HG03521 (cell line): ENCODE data around the gene PSMB8.
"Not testable (repeated sequence)": the region's sequence is repeated elsewhere in the genome, so short reads cannot be mapped to it uniquely, and the experiment has no call there.

ENCODE experiments used
- ATAC-seq: cut with Tn5 transposase; IDR thresholded peaks from one replicate; pipeline ENCODE4 v1.9.1; 2021; ENCODE audit warnings: mild to moderate bottlenecking, moderate library complexity; ENCODE audit not compliant: unreplicated experiment

The PSMB8 gene

GRCh38 chr6:32838114-32838958, 5.5 kb downstream of the PSMB8 start, which contains the start of gene TAP2:
Gene TAP2, minus strand, starts transcription at chr6:32838739. Its CDS starts 506 bp downstream, at chr6:32838233.
- peak; percentile 83 for ATAC-seq

GRCh38 chr6:32837651-32838113, 6.2 kb downstream of the PSMB8 start:
- ATAC-seq, result no peak

GRCh38 chr6:32836873-32837272, 7.0 kb downstream of the PSMB8 start:
- no peak for ATAC-seq

DNA sequence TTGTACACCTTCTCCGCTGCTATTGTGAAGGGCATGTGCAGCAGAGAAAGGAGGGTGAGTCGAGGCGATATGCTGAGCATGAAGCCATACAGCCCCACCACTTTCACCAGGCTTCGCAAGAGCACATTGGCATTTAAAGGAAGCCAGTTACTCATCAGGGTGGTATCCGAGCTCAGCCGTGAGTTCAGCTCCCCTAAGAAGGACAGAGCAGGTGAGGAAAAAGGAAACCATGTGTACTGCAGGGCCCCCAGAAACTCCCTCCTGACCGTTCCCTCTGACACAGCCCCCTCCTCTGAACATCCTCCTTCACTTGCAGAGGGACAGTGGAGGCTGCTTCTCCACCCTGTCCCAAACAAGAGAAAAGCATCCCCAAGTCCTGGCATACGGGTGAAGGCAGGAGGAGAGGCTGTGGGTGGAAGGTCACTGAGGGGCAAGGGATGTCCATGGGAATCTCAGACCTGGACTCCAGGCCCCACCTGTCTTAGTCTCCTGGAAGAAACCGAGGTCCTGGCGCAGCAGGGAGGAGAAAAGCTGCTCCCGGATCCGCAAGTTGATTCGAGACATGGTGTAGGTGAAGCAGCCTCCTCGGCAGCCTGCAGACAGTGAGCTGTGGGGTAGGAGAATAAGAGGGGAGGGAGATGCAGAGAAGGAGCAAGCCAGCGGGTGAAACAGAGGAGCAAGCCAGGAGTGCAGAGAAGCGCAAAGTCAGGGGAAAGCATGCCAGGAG, 8.5 kb downstream of the PSMB8 start:
- no peak for ATAC-seq

- no peak for ATAC-seq
Measured at GRCh38 chr6:32833664-32834063, 10.2 kb downstream of the PSMB8 start.

GRCh38 chr6:32832535-32832934, 11.3 kb downstream of the PSMB8 start:
- ATAC-seq, result no peak

GRCh38 chr6:32830936-32831335, 12.9 kb downstream of the PSMB8 start:
- ATAC-seq, result no peak

DNA sequence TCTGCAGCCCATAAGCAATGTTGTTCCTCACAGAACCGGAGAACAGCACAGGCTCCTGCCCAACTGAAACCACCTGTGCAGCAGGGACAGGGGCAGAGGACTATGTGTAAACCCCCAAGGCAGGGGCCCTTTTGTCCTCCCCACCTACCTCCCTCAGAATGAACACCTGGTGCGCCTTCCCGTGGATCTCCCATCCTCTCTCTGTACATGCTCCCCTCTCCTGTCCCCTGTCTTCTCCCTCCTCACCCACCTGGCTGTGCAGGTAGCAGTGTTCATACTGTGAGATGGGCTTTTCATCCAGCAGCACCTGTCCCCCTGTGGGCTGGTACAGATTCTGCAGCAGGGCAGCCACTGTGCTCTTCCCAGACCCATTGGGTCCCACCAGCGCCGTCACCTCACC, 13.8 kb downstream of the PSMB8 start:
- no peak for ATAC-seq

DNA sequence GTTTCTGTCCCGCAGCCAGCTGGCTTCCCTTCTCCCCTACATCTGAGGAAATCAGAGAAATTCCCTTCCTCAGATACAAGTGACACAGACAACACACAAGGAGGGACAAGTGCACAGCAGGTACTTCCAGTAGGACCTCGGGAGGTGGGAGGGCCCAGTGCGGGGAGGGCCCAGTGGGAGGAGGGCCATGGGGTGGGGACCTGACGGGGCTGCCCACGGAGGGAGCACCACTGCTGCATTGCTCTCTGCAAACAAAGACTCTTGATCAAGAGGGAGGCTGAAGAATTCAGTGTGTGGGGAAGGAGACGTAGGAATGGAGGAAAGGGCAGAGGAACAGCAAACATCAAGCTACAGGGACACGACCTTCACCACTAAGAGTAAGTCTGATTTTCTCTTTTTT, 14.4 kb downstream of the PSMB8 start:
- ATAC-seq, result no peak

DNA sequence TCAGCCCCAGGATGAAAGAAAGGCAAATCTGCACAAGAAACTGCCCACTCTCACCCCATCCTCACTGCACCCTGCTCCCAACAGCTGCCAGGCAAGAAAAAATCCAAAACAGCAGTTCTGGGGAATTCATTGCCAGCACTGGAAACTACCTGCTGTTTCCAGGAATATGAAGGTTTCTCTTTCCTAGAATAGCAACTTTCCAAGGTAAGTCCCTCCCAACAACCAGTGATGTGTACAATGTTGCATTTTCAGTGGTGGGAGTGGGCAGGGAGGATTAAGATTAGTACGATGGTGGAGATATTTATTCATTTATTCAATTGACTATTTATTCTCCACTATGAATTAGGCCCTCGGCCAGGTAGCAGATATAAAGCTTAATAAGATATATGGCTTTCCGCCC, 16.8 kb downstream of the PSMB8 start:
- ATAC-seq, result no peak

- no peak for ATAC-seq
Measured at GRCh38 chr6:32825966-32826365, 17.9 kb downstream of the PSMB8 start.

DNA sequence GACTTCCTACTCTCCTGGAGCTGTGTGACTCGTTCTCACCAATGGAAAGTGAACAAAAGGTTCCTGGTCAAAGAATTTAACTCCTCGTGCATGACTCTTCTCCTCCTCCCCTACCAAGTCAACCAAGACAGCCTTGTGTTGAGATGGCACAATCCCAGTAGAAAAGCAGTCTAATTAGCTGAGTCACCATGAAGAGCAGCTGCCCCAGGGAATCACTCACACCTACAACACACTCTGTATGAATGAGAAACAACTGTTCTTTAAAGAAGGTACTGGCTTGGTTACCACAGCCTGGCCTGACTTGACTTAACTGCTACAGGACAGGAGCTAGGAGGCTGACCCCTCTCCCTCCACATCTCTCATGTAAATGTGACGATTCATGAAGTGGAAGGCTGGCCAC, 24.1 kb downstream of the PSMB8 start:
- no peak for ATAC-seq

GRCh38 chr6:32818867-32819266, 25.0 kb downstream of the PSMB8 start:
- ATAC-seq, result no peak

DNA sequence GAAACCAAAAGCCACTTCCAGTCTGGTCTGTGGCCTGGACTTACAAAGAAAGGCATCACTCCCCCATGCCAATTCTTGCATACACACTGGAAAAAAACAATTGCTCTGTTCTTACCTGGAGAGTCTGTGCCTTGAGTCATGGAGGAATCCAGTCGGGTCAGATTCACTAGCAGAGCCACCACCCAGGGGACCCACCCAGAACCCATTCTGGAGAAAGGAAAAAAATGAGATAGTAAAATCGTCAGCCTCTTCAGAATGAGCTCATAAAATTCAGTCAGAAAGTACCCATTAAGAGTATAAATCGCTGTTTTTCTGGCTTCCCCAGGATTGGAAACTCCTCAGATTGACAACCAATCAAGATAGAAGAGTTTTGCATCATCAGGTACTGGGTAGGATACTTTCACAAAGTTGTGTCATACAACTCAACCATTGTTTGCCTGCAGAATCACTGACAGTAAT, 27.1 kb downstream of the PSMB8 start, which contains the start of gene HLA-DOB:
HLA-DOB (minus strand) TSS at position 257 of the 459 bp plus-strand sequence; CDS start at position 206, 51 bp downstream.
- ATAC-seq, result no peak

- peak; percentile 54 for ATAC-seq
Measured at GRCh38 chr6:32815996-32816395, 27.9 kb downstream of the PSMB8 start.

DNA sequence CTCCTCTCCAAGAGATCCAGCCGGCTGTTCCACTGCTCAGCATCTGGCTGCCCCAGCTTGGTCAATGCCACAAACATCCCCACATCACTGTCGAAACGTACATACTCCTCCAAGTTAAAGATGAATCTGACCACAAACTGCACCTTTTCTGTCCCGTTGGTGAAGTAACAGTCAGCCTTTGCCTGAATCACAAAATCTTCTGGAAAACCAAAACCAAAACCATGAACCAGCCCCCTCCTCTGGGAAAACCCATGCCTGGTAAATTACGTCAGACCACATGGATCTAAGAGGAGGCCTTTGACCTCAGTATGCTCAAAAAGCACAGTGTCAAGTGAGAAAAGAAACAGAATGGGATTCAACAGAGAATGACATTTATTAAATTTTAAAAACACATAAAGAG, 28.7 kb downstream of the PSMB8 start:
- no peak for ATAC-seq

DNA sequence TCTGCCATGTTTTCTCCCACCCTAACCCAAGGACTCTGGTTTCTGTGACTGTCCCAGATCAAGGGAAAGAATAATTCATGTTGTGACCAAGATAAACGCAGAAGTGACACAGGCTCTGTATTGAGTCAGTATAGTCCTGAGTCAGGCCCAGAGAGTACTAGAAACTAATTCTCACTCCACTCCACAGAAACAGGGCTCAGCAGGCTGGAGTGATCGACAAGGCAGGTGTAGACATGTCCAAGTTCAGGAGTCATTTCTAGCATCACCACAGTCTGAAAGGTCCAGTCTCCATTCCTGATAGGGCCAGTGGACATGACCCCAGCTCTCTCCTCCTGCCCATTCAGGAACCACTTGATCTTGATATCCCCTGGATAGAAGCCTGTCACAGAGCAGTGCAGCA, 29.7 kb downstream of the PSMB8 start:
- no peak for ATAC-seq

DNA sequence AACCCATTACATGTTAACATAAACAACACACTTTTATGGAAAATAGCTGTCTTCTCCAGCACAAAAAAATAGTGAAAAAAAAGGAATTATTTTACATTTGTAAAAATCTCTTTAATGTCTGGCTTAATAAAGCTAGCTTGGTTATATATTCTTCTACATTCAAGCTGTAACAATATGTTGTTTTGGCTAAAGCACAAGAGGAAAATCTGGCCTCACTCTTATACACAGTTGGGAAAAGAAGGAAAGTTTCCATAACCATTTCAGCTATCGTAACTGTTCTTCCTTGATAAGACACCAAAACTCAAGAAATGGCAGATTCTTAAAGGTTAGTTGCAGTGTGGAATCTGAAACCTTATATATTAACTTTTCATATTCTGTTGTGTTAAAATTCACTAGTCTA, 34.7 kb downstream of the PSMB8 start:
- no peak for ATAC-seq

DNA sequence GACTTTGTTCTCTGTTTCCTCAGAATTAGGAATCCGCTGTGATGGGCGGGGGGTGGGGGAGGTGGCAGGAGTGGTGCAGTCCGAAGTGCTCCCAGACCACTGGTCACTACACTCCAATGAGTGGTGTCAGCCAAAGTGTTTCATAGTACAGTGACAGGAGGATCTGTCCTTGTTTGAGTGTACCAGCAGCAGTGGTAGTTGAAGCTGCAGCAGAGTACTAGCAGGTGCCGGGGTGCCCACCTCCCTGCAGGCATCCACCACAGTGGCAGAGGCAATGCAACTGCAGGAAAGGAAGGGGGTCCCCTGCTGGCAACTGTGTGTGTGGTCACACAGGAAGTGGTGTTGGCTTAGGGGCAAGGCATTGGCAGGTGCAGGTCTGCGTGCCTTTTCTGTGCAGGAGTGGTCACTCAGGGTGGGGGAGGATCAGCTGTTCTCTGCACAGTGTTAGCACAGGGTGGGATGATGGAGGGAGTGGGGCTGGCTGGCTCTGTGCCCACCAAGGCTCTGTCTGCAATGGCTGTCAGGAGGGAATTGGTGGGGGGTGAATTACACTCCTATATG, 36.7 kb downstream of the PSMB8 start:
- no peak for ATAC-seq

DNA sequence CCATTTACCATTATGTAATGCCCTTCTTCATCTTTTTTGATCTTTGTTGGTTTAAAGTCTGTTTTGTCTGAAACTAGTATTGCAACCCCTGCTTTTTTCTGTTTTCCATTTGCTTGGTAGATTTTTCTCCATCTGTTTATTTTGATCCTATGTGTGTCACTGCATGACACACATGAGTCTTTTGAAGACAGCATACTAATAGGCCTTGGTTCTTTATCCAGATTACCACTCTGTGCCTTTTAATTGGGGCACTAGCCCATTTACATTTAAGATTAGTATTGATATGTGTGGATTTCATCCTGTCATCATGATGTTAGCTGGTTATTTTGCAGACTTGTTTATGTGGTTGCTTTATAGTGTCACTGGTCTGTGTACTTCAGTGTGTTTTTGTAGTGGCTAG, 38.4 kb downstream of the PSMB8 start:
- not testable (repeated sequence) for ATAC-seq

DNA sequence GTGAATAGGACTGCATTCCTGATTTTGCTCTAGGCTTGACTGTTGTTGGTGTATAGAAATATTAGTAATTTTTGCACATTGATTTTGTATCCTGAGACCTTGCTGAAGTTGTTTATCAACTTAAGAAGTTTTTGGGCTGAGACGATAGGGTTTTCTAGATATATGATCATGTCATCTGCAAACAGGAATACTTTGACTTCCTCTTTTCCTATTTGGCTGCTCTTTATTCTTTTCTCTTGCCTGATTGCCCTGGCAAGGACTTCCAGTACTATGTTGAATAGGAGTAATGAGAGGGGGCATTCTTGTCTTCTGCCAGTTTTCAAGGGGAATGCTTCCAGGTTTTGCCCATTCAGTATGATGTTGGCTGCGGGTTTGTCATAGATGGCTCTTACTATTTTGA, 40.4 kb downstream of the PSMB8 start:
- ATAC-seq, result no peak
